Stimulated activated CD4-positive, alpha-beta T cell treated with anti-CD3 and anti-CD28 coated beads, TNF-alpha, amount 100 ng/mL, for 24 hours (primary cell): ENCODE data around the gene FMN1.

Experiments
- DNase-seq, 3 experiments: peaks; one replicate each; pipeline ENCODE4 v3.0.0-alpha.2; 2020; ENCODE audit warnings: low read depth in 3 of 3

Gene FMN1

GRCh38 chr15:32774022-32774421 is 420.5 kb downstream of the FMN1 start:
- no peak for DNase-seq

GRCh38 chr15:32767236-32767635 is 427.3 kb downstream of the FMN1 start:
- DNase-seq, result no peak

- DNase-seq, result no peak
Measured at GRCh38 chr15:32766101-32766500, 428.4 kb downstream of the FMN1 start.

- DNase-seq, result no peak
Measured at GRCh38 chr15:32765236-32765635, 429.3 kb downstream of the FMN1 start.

- DNase-seq, result no peak
Measured at GRCh38 chr15:32763295-32763694, 431.2 kb downstream of the FMN1 start.

GRCh38 chr15:32757426-32757825 is 437.1 kb downstream of the FMN1 start:
- no peak for DNase-seq

GRCh38 chr15:32750979-32751378 is 443.5 kb downstream of the FMN1 start:
- no peak for DNase-seq

GRCh38 chr15:32747921-32748342 is 446.6 kb downstream of the FMN1 start:
- DNase-seq, result no peak

- no peak for DNase-seq
Measured at GRCh38 chr15:32746116-32746857, 448.2 kb downstream of the FMN1 start.

- DNase-seq, result no peak
Measured at GRCh38 chr15:32743411-32744140, 450.9 kb downstream of the FMN1 start.

GRCh38 chr15:32739522-32740063 is 454.9 kb downstream of the FMN1 start:
- DNase-seq, result no peak

- no peak for DNase-seq
Measured at GRCh38 chr15:32738666-32739065, 455.8 kb downstream of the FMN1 start.

GRCh38 chr15:32737304-32737703 is 457.2 kb downstream of the FMN1 start:
- no peak for DNase-seq

- no peak for DNase-seq
Measured at GRCh38 chr15:32736701-32737061, 457.8 kb downstream of the FMN1 start.

- DNase-seq, result no peak
Measured at GRCh38 chr15:32735989-32736700, 458.4 kb downstream of the FMN1 start.

- DNase-seq, result no peak
Measured at GRCh38 chr15:32733281-32733680, 461.2 kb downstream of the FMN1 start.

- no peak for DNase-seq
Measured at GRCh38 chr15:32732574-32733157, 461.8 kb downstream of the FMN1 start.

- DNase-seq, result no peak
Measured at GRCh38 chr15:32730677-32731654, 463.5 kb downstream of the FMN1 start.

- DNase-seq, result no peak
Measured at GRCh38 chr15:32729700-32730395, 464.7 kb downstream of the FMN1 start.
